Measurements from ENCODE around the gene IGF2BP3.

Gene IGF2BP3

DNA sequence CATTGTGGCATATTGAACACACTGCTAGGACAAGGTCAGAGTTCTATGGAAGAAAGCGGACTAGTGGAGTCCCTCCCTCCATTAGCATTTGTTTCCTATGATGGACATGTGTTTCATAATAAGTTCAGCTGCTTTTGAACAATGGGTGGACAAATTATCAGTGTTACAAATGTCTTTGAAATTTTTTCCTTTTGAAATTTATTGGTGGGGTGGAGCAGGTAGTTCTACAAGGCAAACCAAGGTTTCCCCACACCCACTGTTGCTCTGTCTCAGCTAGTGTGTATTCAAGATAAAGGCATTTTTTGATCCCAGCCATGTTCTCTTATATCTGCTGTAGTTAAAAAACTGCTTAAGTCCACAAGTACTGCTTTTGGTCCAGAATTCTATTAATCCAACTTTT is 91.3 kb downstream of the IGF2BP3 start:
- no peak for DNase-seq (ENCODE audit: low read depth in 2 of 2)

DNA sequence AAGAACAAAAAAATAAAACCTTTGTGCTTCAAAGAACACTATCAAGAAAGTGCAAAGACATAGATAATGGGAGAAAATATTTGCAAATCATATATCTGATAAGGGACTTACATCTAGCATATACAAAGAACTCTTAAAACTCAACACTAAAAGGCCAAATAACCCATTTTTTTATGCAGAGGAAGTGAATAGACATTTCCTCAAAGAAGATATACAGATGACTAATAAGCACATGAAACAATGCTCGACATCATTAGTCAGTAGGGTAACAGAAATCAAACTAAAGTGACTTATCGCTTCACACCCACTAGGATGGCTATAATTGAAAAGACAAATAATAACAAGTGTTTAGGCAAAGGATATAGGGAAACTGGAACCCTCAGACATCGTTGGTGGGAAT is 93.2 kb downstream of the IGF2BP3 start:
- no peak for DNase-seq (ENCODE audit: low read depth in 2 of 2)

DNA sequence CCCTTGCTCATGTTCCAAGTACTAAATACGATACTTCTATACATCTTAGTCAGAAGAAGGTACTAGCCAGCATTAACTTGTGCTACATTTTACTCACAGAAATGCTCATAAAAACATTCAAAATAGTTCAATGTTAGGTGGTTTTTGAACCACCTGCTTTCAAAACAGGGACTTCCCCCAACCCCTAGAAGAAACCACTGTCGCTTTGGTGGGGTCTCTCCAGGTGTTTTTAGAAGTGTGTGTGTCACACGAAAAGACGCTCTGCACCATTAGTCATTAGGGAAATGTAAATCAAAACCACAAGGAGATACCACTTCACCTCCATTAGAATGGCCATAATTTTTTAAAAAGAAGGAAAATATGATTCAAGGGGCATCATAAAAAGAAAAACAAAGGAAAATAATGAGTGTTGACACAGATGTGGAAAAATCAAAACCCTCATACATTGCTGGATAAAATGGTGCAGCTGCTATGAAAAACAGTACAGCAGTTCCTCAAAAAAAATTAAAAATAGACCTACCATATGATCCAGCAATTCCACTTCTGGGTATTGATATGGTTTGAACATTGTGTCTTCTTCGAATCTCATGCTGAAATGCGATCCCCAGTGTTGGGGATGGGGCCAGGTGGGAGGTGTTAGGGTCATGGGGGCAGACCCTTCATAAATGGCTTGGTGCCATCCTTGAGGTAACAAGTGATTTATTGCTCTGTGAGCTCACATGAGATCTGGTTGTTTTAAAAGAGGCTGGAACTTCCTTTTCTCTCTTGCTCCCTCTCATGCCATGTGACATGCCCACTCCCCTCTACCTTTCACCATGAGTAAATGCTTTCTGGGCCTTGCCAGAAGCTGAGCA is 96.9 kb downstream of the IGF2BP3 start:
- DNase-seq (ENCODE audit: low read depth in 2 of 2), result no peak

DNA sequence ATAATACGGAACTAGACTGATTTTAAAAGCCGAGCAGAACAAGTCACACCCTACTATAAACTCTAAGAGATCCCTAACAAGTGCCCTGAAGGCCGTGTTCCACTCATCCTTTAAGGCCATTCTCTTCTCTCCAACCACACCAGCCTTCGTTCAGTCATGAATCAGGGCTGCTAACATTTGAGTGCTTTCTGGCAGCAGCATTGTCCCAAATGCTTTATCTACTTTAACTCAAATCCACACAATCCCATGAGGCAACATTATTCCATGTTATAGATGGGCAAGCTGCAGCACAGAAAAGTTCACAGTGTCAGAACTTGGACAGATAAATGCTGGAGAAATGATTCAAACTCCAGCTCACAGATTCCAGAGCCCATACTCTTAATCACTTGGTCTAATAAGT is 97.7 kb downstream of the IGF2BP3 start:
- DNase-seq (ENCODE audit: low read depth in 2 of 2), result no peak

DNA sequence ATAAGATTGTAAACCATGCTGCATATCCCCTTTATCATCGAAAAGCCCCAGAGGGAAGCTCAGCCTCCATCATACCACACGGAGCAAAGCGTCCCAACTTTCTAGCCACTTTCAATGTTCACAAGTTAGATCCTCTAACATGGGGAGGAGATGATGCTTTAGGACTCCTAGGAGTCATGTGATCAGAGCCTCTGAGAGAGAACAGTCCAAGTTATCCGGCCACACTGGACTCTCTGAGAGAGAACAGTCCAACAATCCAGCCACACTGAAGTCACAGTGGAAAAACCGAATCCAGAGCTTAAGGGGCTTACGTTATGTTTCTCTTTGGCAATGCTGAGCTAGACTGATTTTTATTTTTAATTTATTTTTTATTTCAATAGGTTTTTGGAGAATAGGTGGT is 98.6 kb downstream of the IGF2BP3 start:
- DNase-seq (ENCODE audit: low read depth in 2 of 2), result no peak

DNA sequence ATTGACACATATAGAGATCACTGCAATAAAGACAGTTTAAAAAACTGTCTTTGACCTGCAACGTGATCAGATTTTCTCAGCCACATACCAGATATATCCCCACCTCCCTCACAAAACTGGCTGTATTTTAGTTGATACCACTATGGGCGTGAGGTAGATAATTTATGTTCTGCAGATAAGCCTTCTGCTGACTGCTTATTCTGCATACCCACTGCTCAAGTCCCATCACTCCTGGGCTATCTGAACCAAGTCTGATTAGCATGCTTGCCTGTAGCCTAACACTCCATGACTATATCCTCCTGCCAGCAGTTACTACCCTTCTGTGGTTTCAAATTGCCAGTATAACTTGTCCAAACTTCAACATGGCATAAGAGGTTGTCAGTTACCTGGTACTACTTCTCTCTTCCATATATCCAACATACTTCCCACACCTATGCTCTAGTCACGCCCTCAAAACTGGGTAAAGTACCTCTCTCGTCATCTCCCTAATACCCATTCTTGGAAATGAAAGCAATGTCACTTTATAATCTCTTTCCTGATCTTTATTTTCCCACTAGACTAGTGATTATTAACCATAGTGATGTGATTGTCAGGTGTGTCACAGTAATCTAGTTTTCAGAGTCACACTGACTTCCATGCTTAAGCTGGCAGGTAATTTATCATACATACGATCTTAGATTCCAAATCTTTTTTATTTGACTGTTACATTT is 100.4 kb downstream of the IGF2BP3 start:
- no peak for DNase-seq (ENCODE audit: low read depth in 2 of 2)

DNA sequence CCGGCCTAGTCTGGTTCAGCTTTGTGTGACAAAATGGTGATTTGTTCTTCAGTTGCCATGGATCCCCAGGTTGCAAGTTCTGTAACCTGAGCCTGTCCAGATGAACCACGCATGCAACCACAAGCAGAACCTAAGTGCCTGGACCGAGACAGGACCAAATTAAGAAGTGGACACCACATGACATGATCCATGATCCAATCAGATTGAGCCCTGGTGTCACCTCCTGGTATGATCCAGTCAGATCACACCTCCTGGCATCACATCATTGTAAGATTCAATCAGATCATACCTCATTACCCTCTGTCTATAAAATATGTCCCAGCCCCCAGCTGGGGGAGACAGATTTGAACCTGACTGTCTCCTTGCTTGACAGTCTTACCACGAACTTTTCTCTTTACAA is 101.2 kb downstream of the IGF2BP3 start:
- no peak for DNase-seq (ENCODE audit: low read depth in 2 of 2)

DNA sequence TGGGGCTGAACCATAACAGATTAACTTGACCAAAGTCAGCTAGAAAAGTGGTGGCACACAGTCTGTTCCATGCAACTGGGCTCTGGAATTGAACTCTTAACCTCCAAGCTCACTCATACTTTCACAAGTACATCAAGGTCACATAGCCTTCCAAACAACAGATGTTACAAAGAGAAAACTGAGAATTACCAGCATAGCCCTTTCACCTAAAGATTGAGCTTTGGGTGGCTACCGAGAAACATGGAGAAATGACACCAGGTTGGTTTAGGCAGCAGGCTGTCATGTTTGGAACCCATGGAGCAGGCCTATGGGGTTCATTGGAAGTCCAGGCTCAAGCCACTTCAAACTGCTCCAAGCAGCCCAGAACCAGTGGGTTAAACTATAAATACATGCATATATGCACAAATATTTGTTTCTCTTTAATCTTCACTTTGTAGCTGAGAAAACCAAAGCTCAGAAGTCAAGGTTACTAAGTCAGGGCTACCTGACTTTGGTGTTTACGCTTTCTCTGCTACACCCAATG is 112.1 kb downstream of the IGF2BP3 start:
- DNase-seq (ENCODE audit: low read depth in 2 of 2), result no peak

DNA sequence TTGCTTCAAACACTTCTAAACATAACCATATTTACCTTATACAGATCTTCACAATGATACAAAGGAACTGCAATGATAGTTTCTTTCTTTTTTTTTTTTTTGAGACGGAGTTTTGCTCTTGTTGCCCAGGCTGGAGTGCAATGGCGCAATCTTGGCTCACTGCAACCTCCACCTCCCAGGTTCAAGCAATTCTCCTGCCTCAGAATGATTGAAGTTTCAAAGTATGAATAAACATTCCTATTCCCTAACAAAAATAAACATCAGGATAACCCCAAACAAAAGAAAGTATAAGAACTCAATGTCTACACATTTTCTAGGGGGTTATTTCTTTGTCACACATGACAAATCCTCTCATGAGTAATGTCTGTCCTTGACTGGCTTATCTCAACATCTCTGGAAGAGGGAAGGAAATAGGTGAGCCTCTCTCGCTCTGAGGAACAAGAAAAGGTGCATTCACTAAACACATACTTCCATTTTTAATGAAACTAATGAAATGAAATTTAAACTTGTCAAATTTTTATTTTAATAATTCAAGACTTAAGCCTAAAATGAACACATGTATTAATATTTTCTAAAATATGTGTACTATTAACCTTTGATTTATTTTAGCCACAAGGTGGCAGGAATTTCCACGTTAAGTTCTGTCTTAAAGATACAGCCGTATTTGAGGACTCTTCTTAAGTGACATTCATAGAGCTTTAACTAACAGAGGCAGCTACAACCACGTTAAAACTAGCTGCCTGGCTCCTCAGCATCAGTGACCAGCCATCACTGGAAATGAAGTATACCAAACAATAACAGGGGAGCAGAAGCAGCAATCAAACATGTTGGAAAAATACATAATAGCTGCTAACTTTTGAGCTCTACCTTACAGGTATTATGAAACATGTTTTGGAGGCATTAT is 112.8 kb downstream of the IGF2BP3 start:
- DNase-seq (ENCODE audit: low read depth in 2 of 2), result no peak

DNA sequence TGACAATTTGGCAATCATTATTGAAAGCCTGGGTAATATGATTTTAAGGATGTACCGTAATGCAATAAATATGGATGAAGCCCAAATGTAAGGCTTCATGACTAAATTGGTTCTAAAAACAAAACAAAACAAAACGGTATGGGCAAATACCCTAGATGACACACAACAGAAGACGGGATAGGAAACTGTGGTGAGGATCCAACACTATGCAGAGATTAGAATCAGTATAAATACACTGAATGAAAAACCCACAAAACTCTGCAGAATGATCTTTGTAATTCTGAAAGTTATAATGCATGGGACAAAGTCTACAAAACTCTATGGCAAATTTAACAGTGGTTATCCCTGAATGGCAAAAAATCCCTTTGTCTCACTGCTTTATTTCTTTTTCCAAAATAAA is 113.6 kb downstream of the IGF2BP3 start:
- no peak for DNase-seq (ENCODE audit: low read depth in 2 of 2)

DNA sequence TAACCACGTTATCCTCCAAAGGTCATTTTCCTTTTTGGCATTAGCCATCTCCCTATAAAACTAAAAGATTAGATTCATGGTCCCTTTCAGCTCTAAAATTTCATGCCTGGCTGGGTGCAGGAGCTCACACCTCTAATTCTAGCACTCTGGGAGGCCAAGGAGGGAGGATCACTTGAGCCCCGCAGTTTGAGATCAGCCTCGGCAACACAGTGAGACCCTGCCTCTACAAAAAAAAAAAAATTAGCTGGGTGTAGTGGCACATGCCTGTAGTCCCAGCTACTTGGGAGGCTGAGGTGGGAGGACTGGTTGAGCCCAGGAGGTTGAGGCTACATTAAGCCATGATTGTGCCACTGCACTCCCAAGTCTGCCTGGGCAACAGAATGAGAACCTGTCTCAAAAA is 114.1 kb downstream of the IGF2BP3 start:
- DNase-seq (ENCODE audit: low read depth in 2 of 2), result no peak

DNA sequence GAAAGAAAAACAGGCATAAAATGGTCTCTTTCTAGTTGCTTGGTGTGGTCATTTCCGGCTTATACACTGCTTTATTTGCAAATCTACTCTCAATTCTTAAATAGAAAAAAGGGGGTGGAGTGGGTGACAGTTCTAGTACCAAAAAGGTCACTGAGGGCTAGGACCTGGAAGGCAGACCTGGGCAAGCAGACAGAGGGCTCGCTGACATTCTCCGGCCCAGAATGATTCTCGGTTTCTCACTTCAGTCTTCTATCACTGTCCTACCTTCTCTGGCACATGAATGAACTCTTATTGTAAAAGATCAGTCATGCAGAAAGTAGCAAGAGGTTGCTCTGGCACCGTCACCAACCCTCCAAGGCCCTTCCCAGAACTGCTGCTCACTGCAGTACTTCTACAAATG is 117.1 kb downstream of the IGF2BP3 start:
- DNase-seq (ENCODE audit: low read depth in 2 of 2), result no peak

DNA sequence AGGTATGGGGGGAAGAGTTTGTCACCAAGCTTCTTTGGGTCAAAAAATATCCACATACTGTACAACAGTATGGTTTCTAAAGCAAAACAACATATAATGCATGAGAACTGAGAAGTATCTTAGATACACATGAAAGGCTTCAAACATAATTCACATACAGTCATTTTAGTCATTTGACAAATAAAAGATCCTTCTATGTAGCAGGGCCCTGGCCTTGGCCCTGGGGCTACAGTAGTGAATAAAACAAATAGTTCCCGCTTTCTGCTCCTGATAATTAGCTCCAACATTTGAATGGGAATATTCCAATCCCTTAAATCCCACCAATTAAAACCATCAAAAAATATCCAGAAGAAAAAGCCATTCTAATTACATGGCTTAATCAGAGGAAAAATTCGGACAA is 119.8 kb downstream of the IGF2BP3 start:
- DNase-seq (ENCODE audit: low read depth in 2 of 2), result no peak

DNA sequence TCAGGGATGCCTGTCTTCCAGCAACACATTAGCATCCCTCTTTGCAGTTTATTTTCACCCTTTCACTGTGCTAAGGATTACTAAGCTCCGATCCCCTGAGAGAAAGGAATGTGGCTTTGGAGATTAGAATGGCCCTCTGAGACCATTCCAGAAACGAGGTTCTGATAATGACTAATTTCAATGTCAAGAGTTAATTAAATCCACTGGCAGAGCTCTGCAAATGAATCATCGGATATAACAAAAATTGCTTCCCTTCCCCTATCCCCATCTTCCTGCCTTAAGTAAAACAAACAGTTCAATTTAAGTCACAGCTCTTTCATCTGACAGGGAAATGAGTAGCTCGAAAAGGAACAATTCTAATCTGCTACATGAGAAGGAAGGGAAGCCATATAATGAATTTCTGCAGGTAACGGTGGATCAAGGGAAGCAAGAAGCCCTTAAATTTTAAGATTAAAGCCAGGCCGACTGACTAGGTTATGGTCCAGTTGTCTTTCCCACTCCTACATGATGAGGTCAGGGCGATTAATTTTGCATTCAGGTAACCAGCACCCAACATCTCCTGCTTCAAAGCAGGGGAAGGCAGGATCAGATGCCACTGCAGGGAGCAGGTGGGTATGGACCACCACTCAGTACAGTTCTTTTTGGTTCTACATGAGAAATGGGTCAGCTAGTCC is 120.7 kb downstream of the IGF2BP3 start:
- DNase-seq (ENCODE audit: low read depth in 2 of 2), result no peak

DNA sequence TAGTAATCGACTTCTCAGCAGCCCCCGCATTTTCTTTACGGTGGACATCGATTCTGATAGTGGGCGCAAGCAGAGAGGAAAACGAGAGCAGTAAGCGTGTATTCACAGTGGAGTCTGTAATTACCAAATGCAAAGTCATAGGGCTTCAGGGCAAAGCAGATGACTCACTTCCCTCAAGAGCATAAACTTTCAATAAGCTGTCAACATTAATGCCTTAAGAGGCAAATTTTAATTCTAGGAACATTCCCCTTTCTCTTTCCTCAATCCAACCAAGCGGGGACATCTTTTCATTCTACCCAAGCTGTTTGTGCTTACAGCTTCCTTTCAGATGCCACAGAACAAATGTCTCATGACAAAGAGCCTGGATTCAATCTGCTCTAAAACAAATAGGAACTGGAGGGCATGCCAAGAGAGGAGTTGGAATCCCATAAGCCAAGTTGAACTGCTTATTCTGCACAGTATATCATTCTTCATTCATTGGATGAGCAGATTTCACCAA is 122.6 kb downstream of the IGF2BP3 start:
- DNase-seq (ENCODE audit: low read depth in 2 of 2), result no peak

DNA sequence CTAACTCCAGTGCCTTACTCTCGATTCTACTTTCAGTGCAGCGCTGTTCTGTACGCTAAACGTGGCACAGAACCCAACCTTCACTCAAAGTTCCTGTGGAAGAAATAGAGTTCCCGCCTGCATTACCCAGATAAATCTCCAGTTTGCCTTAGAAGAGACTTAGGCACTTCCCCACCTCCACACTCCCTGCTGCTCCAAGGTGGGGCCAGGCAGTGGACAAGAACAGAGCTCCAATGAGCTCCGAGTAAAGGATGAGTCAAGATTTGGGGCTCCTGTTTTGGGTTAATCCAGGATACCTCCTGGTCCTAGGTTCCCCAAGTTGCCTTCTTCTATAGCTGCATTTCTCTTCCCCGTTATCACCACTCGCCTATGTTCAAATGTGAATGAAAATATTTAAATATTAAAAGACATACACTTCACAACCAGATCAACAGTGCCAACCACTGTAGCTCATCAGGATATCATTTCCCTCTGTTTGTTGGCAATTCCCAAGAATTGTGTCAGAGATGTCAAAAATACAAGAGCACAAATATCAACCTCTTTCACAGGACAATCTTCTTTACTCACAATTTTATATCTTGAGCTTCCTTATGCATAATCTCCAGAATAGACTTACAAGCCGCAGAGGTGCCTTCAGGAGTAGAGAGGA is 123.1 kb downstream of the IGF2BP3 start:
- DNase-seq (ENCODE audit: low read depth in 2 of 2), result no peak

DNA sequence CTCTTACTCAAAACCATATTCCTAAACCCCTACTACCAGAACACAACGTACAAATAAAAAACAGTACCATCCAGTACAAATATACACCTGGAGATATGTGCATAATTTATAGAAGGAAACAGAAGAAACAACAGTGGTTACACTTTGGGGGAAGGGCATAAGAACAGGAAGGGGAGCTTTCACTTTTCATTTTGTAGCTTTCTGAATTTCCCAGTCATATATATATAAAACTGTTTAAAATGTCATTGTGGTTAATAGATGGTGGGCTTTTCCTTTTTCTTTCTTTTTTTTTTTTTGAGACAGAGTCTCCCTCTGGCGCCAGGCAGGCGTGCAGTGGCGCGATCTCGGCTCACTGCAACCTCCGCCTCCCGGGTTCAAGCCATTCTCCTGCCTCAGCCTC is 124.0 kb downstream of the IGF2BP3 start:
- no peak for DNase-seq (ENCODE audit: low read depth in 2 of 2)

DNA sequence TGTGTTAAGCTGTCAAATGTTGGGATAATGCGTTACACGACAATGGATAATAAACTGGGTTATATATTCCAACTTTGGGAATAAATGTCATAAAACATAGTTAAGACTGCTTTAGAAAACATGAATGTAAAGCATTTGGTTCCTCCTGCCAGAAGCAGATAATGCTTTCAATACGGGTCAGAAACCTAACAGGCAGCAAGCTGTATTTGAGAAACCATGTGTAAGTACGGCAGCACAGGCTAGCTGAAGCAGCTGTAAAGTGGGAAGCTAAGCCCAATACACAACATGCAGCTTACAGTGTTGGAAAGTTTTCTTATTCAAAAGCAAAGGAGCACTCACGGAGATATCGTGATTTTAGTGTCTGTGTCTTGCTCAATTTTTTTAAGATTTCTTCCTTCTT is 124.7 kb downstream of the IGF2BP3 start:
- DNase-seq (ENCODE audit: low read depth in 2 of 2), result no peak

DNA sequence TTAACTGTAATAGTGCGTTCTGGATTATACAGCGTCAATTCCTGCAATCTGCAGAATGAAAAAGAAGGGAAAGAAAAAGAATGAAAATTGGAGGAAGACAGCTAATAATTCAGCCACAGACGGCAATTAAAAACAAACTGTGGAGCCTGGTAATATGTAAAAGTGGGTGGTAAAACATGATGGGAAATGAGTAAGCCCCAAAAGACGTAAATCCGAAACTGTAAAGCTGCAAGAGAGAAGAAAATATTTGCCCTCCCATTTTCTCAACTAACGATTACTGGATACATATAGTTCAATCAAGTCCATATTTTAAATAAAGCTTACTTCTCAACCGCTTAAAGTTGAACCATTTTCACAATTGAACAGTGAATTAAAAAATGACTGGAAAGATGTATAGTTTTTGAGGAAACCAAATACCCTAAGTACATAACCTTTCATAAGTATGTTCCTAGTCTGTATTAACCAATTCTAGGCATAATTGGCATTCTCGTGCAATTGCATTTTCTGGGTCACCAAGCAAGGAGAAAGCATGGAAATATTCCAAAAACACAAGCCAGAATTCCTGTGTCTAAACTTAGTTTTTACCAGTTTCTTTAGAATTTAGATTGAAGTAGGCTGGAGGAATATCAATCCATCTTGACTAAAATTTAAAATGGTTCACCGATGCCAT is 126.3 kb downstream of the IGF2BP3 start:
- DNase-seq (ENCODE audit: low read depth in 2 of 2), result no peak

DNA sequence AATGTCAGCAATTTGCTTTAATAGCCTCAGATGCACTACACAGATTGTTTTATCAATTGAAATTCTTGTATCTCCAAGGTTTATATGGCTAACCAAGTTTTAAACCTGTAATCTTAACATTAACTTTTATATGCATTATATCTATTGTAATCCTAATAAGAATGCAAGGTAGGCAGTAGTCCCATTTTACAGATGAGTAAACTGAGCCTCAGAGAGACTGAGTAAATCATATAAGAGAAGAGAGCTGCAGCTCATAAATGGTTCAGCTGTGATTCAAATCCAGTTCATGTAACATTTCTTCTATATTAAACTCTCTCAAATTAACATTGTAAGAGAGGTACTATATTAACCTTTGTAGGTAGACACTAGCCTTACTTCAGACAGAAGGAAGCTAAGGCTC is 127.2 kb downstream of the IGF2BP3 start:
- no peak for DNase-seq (ENCODE audit: low read depth in 2 of 2)

All from stimulated activated CD8-positive, alpha-beta memory T cell treated with anti-CD3 and anti-CD28 coated beads, Interleukin-7, amount 100 ng/mL, for 1 hour (primary cell).